Right lobe of liver (tissue), 4 donors: Measurements from ENCODE around the gene SLCO4A1.

Source experiments
- POLR2A ChIP-seq: fragments of 450-650 bp; IDR thresholded peaks from one replicate; pipeline ENCODE4 v1.6.1; 2017; ENCODE audit warnings: antibody characterized with exemption, mild to moderate bottlenecking
- TF ChIP-seq, protein P1 (sequence below), 4 donors: fragments of 200-600 bp in 3 of 4; fragments of 450-650 bp in 1 of 4; IDR thresholded peaks; one replicate each; pipeline versions ENCODE4 v1.5.1 to v1.8.0; 2016 to 2022; ENCODE audit warnings: antibody characterized with exemption in 4 of 4, mild to moderate bottlenecking in 2 of 4
- donor health status: DM: no; HTN: no; CAD: no.
- donor health status: DM: no; HTN: no; CAD: no.
- donor health status: DM: no; HTN: yes; CAD: no.

GRCh38 chr20:62598761-62599194 lies 43.5 kb upstream of the SLCO4A1 start:
- TF ChIP-seq POLR2A, result no peak
- TF ChIP-seq, protein P1, sequence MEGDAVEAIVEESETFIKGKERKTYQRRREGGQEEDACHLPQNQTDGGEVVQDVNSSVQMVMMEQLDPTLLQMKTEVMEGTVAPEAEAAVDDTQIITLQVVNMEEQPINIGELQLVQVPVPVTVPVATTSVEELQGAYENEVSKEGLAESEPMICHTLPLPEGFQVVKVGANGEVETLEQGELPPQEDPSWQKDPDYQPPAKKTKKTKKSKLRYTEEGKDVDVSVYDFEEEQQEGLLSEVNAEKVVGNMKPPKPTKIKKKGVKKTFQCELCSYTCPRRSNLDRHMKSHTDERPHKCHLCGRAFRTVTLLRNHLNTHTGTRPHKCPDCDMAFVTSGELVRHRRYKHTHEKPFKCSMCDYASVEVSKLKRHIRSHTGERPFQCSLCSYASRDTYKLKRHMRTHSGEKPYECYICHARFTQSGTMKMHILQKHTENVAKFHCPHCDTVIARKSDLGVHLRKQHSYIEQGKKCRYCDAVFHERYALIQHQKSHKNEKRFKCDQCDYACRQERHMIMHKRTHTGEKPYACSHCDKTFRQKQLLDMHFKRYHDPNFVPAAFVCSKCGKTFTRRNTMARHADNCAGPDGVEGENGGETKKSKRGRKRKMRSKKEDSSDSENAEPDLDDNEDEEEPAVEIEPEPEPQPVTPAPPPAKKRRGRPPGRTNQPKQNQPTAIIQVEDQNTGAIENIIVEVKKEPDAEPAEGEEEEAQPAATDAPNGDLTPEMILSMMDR (IDR thresholded peaks at IDR 0.05), result no peak
